ENCODE results near the gene SRD5A1.

DNA sequence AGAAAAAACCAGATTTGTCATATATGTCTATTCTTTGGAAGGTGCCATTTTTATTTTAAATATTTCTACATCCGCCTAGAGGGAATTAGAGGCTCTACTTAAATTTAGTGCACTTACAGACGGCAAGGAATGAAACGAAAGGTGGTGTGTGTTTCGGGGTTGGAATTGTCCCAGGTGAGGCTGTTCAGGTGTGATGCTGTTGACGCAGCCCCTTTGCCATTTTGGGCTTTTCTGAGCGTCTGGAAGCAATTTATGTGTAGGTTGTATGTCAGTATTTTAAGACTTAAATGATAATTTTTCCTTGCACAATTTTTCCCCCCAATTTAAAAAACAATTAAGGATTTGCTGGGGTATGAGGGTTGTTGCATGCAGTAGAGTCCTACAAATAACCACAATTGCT is 82.0 kb downstream of the SRD5A1 start:
- TF ChIP-seq POLR2A (IDR thresholded peaks at IDR 0.05; ENCODE audit: extremely low read depth, insufficient read length), result no peak
- TF ChIP-seq, protein P1, sequence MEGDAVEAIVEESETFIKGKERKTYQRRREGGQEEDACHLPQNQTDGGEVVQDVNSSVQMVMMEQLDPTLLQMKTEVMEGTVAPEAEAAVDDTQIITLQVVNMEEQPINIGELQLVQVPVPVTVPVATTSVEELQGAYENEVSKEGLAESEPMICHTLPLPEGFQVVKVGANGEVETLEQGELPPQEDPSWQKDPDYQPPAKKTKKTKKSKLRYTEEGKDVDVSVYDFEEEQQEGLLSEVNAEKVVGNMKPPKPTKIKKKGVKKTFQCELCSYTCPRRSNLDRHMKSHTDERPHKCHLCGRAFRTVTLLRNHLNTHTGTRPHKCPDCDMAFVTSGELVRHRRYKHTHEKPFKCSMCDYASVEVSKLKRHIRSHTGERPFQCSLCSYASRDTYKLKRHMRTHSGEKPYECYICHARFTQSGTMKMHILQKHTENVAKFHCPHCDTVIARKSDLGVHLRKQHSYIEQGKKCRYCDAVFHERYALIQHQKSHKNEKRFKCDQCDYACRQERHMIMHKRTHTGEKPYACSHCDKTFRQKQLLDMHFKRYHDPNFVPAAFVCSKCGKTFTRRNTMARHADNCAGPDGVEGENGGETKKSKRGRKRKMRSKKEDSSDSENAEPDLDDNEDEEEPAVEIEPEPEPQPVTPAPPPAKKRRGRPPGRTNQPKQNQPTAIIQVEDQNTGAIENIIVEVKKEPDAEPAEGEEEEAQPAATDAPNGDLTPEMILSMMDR (IDR thresholded peaks at IDR 0.05; ENCODE audit: low read depth, low read length), result no peak
- no peak for TF ChIP-seq MAX (IDR thresholded peaks at IDR 0.05; ENCODE audit: low read depth, low read length)
